CD1c-positive myeloid dendritic cell (primary cell): ENCODE data around the gene PGAP2.
A peak's percentile ranks its signal among the peaks of the same experiment; 100 is the strongest.
"Not testable (repeated sequence)": the region's sequence is repeated elsewhere in the genome, so short reads cannot be mapped to it uniquely, and the experiment has no call there.

Experiments
- DNase-seq: peaks from one replicate; pipeline ENCODE4 v3.0.0-alpha.2; 2016; ENCODE audit errors: extremely low spot score

Gene PGAP2

DNA sequence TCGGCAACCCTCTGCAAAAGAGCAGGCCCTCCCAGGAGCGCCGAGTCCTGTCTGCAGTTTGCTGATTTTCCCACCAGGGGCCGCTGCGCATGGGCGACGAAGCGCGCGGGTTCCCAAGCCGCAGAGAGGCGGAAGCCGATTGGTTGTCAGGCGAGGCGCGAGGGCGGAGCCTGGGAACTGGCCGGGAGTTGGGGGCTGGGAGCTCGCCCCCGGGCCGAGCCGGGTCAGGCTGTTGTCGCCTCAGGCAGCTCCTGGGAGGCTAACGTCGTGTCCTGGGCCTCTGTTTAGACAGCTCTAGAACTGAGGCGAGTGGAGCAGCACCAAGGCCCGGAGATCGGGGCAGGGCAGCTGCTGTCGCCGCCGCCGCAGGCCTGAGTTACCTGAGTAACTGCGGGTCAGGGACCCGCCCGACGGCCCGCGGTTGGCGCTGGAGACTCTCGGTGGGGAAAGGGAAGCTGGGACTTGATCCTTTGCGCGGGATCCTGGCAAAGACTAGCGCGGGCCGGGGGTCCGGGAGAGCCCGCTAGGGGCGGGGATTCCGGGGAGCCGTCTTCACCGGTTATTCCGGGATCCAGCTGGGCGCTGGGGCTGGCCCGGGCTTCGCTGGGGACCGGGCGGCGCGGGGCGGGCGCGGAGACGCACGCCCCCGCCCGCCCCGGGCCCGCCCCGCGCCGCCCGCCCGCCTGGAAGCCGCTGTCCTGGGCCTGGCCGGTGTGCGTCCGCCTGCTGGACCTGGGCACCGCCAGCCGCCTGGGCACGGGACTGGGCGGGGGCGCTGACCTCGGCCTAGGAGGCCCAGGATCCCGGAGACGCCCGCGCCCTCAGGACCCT lies 46.8 kb downstream of the PGAP2 start, which contains the start of gene STIM1:
Gene STIM1 (plus strand): TSS at position 688 of the 831 bp plus-strand sequence. CDS start 607 bp downstream, outside the sequence.
- DNase-seq = peak; percentile 99

- peak; percentile 67 for DNase-seq
These were observed 47.6 kb downstream of the PGAP2 start for GRCh38 chr11:3855808-3856491.

DNA sequence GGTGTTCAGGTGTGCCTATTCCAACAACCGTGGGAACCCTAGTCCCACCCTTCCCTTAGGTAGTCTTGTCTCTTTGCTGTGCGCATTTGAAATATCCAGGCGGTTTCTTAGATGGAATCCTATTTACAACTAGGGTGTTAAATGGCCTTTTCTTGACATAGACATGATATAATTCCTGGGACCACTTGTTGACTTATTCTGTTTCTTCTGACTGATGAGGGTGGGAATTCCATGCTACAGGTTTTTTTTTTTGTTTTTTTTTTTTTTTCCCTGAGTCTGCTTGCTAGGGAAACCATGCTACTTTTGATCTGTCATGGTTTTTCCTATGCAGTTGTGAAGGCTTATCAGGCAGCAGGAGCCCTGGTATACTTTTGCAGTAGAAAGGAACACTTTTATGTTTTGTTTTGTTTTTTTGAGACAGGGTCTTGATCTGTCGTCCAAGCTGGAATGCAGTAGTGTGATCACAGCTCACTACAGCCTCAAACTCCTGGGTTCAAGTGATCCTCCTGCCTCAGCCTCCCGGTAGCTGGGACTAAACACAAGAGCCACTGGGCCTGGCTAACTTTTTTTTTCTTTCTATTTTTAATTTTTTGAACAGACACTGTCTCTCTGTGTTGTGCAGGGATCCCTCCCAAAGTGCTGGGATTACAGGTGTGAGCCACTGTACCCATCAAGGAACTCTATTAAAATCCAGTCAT lies 48.6 kb downstream of the PGAP2 start:
- no peak for DNase-seq

DNA sequence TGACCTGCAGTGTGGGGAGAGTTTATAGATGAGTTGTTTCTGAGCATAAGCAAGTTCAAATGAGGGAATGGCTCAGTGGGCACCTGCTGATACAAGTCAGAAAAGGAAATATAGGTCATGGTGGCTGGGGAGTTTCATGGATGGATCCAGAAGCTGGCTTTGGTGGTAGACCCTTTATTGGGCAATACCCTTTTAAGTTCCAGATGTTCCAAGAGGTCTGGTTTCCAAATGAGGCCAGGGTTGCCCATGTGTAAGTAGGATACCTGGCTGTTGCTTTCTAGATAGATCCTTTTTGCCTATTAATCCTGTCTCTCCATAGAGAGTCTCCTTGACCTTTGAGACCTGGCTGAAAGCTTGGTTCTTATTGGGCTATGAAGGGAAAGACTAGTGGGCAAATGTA lies 49.3 kb downstream of the PGAP2 start:
- DNase-seq = no peak

DNA sequence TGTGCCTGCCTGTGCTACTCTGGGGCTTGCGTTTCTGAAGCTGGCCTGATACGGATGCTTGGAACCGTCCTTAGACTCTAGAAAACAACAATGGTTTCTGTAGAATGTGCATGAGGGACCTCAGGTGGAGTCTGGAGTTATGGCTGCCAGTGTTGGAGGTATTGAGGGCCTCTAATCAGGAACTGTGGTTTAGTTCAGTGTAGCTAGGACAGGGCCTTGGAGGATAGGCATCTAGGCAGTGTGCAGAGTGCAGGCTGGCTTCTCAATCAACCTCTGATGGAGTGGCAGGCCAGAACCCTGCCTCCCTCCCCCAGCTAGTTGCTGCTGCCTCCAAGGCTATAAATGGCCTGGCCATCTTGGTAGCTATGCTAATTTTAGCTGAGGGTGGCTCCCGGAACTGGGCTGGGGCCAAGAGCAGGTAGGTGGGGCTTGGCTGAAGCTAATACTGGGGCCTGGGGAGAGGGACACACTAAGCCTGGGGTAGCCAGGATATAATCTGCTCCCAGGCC lies 51.1 kb downstream of the PGAP2 start:
- DNase-seq = no peak

- DNase-seq = no peak
These were observed 52.0 kb downstream of the PGAP2 start for GRCh38 chr11:3860375-3860774.

DNA sequence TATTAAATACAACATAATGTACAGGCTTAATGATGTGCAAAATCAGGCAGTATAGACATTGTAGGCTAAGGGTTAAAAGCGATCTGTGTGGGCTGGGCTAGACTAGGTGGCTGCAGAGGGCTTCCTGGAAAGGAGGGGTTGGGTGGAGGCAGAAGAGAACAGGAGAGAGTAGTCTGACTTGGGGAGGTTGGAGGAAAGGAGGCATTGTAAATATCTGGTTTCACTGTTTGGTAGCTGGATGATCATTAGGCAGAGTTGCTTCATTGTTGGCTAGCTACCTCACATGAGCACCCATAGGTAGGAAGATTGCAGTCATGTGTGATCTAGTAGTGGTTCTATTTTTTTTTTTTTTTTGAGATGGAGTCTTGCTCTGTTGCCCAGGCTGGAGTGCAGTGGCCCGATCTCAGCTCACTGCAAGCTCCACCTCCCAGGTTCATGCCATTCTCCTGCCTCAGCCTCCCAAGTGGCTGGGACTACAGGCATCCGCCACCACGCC lies 52.6 kb downstream of the PGAP2 start:
- not testable (repeated sequence) for DNase-seq

- DNase-seq = no peak
These were observed 53.3 kb downstream of the PGAP2 start for GRCh38 chr11:3861683-3862082.

- DNase-seq = peak; percentile 27
These were observed 57.2 kb downstream of the PGAP2 start for GRCh38 chr11:3865388-3866193.

- peak; percentile 45 for DNase-seq
These were observed 57.8 kb downstream of the PGAP2 start for GRCh38 chr11:3866206-3866605.

GRCh38 chr11:3866836-3867208 lies 58.5 kb downstream of the PGAP2 start:
- no peak for DNase-seq

GRCh38 chr11:3867209-3868091 lies 59.1 kb downstream of the PGAP2 start:
- no peak for DNase-seq

- DNase-seq = no peak
These were observed 65.5 kb downstream of the PGAP2 start for GRCh38 chr11:3873712-3874349.
